NCI-H1436 treated with DMSO at 0.1 percent for 48 hours (cell line): Measurements from ENCODE around the gene RPL37A.

Experiments
- DNase-seq: peaks from one replicate; lab custom pipeline; 2025; lab: John Stamatoyannopoulos, UW

The RPL37A gene

DNA sequence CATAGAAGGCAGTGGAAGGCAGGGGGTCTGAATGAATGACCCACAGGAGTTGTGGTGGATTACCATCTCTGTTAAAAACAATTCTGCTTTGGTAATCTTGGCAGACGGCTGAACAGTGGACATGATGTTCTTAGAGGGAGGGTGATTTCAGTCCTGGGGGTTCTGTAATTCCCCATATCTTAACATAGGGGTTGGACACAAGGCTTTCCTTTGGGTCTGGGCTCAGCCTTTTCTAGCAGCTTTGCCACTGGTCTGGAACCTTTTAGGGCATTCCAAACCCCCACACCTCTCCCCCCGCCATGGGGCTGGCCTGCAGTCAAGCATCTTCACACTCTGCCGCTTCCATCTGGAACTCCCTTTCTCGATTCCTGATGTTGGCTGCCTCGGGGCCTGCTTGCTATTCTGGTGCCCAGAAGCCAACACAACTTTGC, 50.3 kb downstream of the RPL37A start:
- DNase-seq = no peak

DNA sequence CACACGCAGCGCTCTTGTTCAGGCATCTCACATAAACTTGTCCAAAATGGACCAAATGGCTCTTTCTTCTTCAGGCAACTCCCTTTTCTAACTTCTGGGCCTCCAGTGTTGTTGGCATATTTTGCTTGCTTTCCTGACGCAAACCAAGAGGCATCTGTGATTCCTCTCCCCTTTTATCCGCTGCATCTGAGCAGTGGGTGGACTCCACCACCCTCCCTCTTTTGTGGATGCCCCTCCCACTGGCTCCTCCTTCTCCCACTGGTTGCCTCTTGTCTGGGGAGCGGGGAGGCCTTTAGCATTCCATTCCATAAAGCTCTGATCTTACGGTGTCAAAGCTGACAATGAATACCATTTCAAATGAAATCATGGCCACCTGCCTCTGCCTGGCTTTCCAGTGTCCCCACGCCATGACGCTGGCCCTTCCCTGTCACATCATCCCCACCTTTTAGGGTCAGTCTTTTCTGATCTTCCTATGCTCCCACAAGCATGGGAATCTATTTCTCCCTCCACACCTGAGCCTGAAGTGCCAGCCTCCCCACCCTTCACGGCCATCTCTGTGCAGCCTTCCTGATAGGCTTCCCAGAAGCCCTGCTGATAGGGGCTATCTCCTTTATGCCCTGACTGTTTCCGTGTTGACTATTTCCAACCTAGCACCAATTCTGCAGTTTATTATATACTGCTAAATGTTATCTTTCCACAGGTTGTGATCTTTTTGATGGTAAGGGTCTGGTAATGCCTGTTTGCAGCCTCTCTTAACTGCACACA, 51.5 kb downstream of the RPL37A start:
- no peak for DNase-seq

DNA sequence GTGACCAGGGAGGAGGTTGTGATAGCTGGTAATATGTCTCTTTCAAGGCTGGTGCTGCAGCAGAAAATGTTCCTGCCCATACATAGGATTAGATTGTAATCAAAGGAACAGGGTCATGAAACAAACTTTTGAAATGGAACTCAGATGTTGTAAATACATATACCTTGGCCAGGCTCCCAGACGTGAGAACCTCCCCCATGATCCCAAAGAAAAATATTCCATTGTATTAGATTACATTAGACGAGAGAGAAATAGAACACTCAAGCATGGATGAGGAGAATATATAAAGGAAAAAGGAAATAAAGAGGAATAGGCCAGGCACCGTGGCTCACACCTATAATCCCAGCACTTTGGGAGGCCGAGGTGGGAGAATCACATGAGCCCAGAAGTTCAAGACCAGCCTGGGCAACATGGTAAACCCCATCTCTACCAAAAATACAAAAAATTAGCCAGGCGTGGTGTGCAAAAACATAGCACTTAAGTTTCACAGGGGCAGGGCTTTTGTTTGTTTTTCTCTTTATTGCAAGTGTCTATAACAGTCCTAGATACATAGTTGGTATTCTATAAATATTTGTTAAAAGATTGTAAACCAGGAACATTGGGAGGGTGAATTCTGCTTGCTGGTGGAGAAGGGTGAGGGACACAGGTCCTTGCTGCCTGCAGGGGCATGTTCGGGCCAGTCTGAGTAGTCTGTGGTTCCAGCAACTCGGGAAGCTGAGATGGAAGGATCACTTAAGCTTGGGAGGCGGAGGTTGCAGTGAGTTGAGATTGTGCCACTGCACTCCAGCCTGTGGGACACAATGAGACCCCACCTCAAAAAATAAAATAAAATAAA, 52.8 kb downstream of the RPL37A start:
- DNase-seq = no peak

DNA sequence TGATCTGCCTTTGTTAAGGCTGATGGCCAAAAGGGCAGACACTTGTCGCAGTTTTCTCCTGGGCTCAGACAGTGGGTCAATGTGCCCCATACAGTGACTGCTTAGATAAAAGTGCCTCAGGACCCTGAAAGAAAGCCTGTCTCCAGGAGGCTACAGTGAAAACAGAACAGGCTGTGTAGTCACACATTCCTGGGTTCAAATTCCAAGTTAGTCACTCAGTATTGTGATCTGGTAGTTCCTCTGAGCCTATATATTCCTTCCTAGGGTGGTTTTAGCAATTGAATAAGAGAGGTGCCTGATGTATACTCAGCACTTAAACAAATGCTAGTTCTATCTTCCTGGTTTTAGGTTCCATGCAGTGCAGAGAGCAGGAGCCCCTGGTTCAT, 54.4 kb downstream of the RPL37A start:
- no peak for DNase-seq
